Adrenal gland (tissue), 5 donors: ENCODE measurements around the gene AGR3.

ENCODE experiments used
- POLR2A ChIP-seq, 2 donors: fragments of 450-650 bp; IDR thresholded peaks; one replicate each; pipeline ENCODE4 v1.6.1; 2017; ENCODE audit warnings: antibody characterized with exemption in 2 of 2, mild to moderate bottlenecking in 2 of 2, moderate library complexity in 1 of 2
- TF ChIP-seq, protein P1 (sequence below), 6 experiments: fragments of 450-650 bp in 4 of 6; fragments of 200-600 bp in 2 of 6; sonication (generic) in 1 of 6; IDR thresholded peaks; 1 replicate in 5 of 6; 2 replicates in 1 of 6; pipeline versions ENCODE4 v1.5.1 to v1.8.0; 2016 to 2021; ENCODE audit warnings: antibody characterized with exemption in 6 of 6, mild to moderate bottlenecking in 2 of 6, moderate library complexity in 1 of 6
- donor health status: DM: no; HTN: no; CAD: no.

DNA sequence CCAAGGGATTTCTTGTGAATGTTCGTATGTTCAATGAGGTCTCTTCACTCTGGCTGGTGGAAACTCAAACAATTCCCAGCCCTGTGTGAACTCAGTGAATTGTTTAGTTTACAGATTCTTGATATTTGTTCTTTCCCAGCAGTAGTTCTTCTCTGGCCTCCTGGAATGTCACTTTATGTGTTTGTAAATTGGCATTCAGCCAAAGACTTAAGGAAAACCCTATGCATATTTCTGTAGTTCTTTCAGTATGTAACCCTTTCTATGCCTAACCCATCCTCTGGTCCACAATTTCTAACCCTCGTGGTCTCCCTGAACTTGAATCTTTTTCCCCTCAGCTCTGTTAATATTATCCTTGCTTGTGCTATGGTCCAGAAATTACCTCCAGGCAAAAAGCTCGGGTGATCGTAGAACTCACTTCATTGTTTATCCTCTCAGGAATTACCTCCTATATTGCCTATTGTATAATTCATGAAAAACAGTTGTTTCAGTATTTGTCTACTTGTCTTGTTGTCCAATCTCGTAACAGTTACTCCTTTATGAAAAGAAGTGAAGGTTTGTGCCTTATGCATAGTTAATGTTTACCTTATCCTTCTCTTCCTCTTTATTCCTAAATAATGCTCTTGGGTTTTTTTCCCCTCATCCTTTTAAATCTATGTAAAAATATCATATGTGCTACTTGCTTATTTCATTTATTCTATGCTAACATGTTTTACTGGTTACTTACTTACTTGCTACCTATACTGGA lies 23.7 kb upstream of the AGR3 start:
- TF ChIP-seq POLR2A (IDR thresholded peaks at IDR 0.05): no peak
- TF ChIP-seq, protein P1, sequence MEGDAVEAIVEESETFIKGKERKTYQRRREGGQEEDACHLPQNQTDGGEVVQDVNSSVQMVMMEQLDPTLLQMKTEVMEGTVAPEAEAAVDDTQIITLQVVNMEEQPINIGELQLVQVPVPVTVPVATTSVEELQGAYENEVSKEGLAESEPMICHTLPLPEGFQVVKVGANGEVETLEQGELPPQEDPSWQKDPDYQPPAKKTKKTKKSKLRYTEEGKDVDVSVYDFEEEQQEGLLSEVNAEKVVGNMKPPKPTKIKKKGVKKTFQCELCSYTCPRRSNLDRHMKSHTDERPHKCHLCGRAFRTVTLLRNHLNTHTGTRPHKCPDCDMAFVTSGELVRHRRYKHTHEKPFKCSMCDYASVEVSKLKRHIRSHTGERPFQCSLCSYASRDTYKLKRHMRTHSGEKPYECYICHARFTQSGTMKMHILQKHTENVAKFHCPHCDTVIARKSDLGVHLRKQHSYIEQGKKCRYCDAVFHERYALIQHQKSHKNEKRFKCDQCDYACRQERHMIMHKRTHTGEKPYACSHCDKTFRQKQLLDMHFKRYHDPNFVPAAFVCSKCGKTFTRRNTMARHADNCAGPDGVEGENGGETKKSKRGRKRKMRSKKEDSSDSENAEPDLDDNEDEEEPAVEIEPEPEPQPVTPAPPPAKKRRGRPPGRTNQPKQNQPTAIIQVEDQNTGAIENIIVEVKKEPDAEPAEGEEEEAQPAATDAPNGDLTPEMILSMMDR (IDR thresholded peaks at IDR 0.05): no peak
